HEK293T (cell line): ENCODE data around the gene PRPSAP1.

Source experiments
- CTCF ChIA-PET: fragments of 350-600 bp; formaldehyde crosslinking; extraction: SDS; loops from one replicate; lab custom pipeline; 2021; ENCODE audit warnings: antibody characterized with exemption, inconsistent platforms; lab: Yijun Ruan, JAX
- POLR2A ChIA-PET: fragments of 350-600 bp; formaldehyde crosslinking; extraction: SDS; loops from one replicate; lab custom pipeline; 2020; ENCODE audit warnings: antibody characterized with exemption, inconsistent platforms; lab: Yijun Ruan, JAX
- DNase-seq: peaks from one replicate; pipeline ENCODE4 v3.0.0; 2012; ENCODE audit warnings: mixed read lengths; ENCODE audit errors: extremely low spot score
- ARNT ChIP-seq: fragments of 450-650 bp; IDR thresholded peaks from 2 replicates; pipeline ENCODE4 v1.6.1; 2017; ENCODE audit warnings: mild to moderate bottlenecking
- BHLHE40 ChIP-seq: fragments of 450-650 bp; IDR thresholded peaks from 2 replicates; pipeline ENCODE4 v1.6.1; 2016; ENCODE audit warnings: mild to moderate bottlenecking, moderate library complexity, borderline replicate concordance
- CTBP1 ChIP-seq: fragments of 450-650 bp; IDR thresholded peaks from 2 replicates; pipeline ENCODE4 v1.6.1; 2016; ENCODE audit warnings: borderline replicate concordance
- ELF4 ChIP-seq: fragments of 450-650 bp; IDR thresholded peaks from 2 replicates; pipeline ENCODE4 v1.6.1; 2017; ENCODE audit warnings: antibody characterized with exemption
- FOXA1 ChIP-seq: fragments of 450-650 bp; IDR thresholded peaks from 2 replicates; pipeline ENCODE4 v1.6.1; 2016; ENCODE audit warnings: mild to moderate bottlenecking
- FOXK2 ChIP-seq: fragments of 450-650 bp; IDR thresholded peaks from 2 replicates; pipeline ENCODE4 v1.6.1; 2016; ENCODE audit warnings: mild to moderate bottlenecking
- FOXM1 ChIP-seq: fragments of 450-650 bp; IDR thresholded peaks from 2 replicates; pipeline ENCODE4 v1.6.1; 2017; ENCODE audit warnings: mild to moderate bottlenecking, borderline replicate concordance
- HDGF ChIP-seq: fragments of 450-650 bp; IDR thresholded peaks from 2 replicates; pipeline ENCODE4 v1.6.1; 2017; ENCODE audit warnings: antibody characterized with exemption, borderline replicate concordance
- L3MBTL2 ChIP-seq: fragments of 450-650 bp; conservative IDR thresholded peaks from 2 replicates; pipeline ENCODE4 v1.6.1; 2016; ENCODE audit warnings: mild to moderate bottlenecking
- LEF1 ChIP-seq: fragments of 450-650 bp; IDR thresholded peaks from 2 replicates; pipeline ENCODE4 v1.6.1; 2017; ENCODE audit warnings: mild to moderate bottlenecking, borderline replicate concordance
- NFRKB ChIP-seq: fragments of 450-650 bp; IDR thresholded peaks from 2 replicates; pipeline ENCODE4 v1.6.1; 2016; ENCODE audit warnings: mild to moderate bottlenecking, moderate library complexity
- PKNOX1 ChIP-seq: fragments of 450-650 bp; IDR thresholded peaks from 2 replicates; pipeline ENCODE4 v1.6.1; 2016
- SP1 ChIP-seq: fragments of 450-650 bp; IDR thresholded peaks from 2 replicates; pipeline ENCODE4 v1.6.1; 2017
- SUZ12 ChIP-seq: fragments of 450-650 bp; IDR thresholded peaks from 2 replicates; pipeline ENCODE4 v1.6.1; 2016; ENCODE audit warnings: mild to moderate bottlenecking
- TARDBP ChIP-seq: fragments of 450-650 bp; IDR thresholded peaks from 2 replicates; pipeline ENCODE4 v1.6.1; 2016
- ZNF384 ChIP-seq: fragments of 450-650 bp; IDR thresholded peaks from 2 replicates; pipeline ENCODE4 v1.6.1; 2016

PRPSAP1 gene

GRCh38 chr17:76267051-76267576, 86.6 kb downstream of the PRPSAP1 start:
- ChIA-PET CTCF (interaction anchor here (0.6 to 4.1 kb wide), 2 partner anchors 12 to 480 kb away, joined by 4 to 29 read pairs; no protein-coding TSS in a partner anchor), POLR2A (interaction anchor here (0.7 to 2.4 kb wide), 4 partner anchors 13 to 74 kb away, joined by 3 to 14 read pairs (median 6); no protein-coding TSS in a partner anchor)
- DNase-seq = no peak
- TF ChIP-seq HDGF = no peak
- no peak for TF ChIP-seq TARDBP
- TF ChIP-seq BHLHE40 = no peak
- no peak for TF ChIP-seq FOXM1
- no peak for TF ChIP-seq FOXK2
- TF ChIP-seq FOXA1 = no peak
- TF ChIP-seq PKNOX1 = no peak
- TF ChIP-seq CTBP1 = no peak
- no peak for TF ChIP-seq SP1
- TF ChIP-seq L3MBTL2 = no peak
- TF ChIP-seq SUZ12 = no peak
- no peak for TF ChIP-seq ARNT
- no peak for TF ChIP-seq ZNF384
- no peak for TF ChIP-seq LEF1
- TF ChIP-seq NFRKB = no peak
- TF ChIP-seq ELF4 = no peak

DNA sequence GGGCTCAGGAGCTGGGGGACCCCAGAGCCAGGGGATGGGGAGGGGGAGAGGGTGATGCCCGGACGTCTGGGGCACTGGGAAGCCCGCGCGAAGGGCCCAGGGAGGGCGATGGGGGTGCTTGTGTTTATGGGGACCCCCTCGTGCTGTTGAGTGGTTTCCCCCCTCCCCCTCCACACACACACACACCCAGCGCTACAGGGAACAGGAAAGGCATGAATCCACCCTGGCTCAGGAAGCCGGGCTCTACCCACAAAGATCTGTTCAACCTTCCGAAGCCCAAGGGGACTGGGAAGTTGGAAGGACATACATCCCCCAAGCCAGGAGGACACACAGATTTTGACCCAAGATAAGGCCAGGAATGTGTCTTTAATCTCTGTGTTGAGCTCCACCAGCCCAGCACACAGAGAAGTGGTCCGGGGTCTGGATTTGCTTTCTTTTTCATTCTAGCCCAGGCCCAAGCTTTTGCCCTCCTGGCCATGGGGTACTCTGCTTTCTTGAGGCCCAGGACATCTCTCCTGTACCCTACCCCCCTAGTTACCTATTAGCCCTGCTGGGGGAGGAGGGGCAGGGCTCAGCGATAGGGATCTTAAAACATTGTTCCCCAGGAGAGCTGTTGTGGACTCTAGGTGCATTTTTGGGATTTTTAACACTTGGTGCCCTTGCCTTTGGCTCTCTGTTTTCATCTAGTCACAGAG, 87.3 kb downstream of the PRPSAP1 start:
- DNase-seq = no peak
- TF ChIP-seq FOXM1 = no peak
- no peak for TF ChIP-seq CTBP1
- no peak for TF ChIP-seq LEF1
- no peak for TF ChIP-seq BHLHE40
- no peak for TF ChIP-seq ARNT
- TF ChIP-seq FOXK2 = no peak
- no peak for TF ChIP-seq SUZ12
- no peak for TF ChIP-seq SP1
- no peak for TF ChIP-seq NFRKB
- no peak for TF ChIP-seq HDGF
- no peak for TF ChIP-seq ZNF384
- TF ChIP-seq FOXA1 = no peak
- TF ChIP-seq PKNOX1 = no peak
- POLR2A ChIA-PET = interaction anchor here (0.7 to 2.4 kb wide), 4 partner anchors 13 to 73 kb away, joined by 3 to 14 read pairs (median 6); no protein-coding TSS in a partner anchor
- CTCF ChIA-PET = interaction anchor here (4.1 kb wide), 1 partner anchor 13 kb away, joined by 29 read pairs; no protein-coding TSS in a partner anchor

- no peak for TF ChIP-seq HDGF
- TF ChIP-seq FOXK2 = peak; percentile 94
- no peak for TF ChIP-seq ARNT
- no peak for TF ChIP-seq LEF1
- TF ChIP-seq PKNOX1 = no peak
- no peak for TF ChIP-seq TARDBP
- POLR2A ChIA-PET = interaction anchor here (0.9 to 3.0 kb wide), 6 partner anchors 9 to 23 kb away, joined by 3 to 24 read pairs (median 12); partner anchors contain the start of gene RNF157
- CTCF ChIA-PET = no interaction called here
- peak; percentile 63 for DNase-seq
Measured at GRCh38 chr17:76265624-76266243, 88.0 kb downstream of the PRPSAP1 start.

DNA sequence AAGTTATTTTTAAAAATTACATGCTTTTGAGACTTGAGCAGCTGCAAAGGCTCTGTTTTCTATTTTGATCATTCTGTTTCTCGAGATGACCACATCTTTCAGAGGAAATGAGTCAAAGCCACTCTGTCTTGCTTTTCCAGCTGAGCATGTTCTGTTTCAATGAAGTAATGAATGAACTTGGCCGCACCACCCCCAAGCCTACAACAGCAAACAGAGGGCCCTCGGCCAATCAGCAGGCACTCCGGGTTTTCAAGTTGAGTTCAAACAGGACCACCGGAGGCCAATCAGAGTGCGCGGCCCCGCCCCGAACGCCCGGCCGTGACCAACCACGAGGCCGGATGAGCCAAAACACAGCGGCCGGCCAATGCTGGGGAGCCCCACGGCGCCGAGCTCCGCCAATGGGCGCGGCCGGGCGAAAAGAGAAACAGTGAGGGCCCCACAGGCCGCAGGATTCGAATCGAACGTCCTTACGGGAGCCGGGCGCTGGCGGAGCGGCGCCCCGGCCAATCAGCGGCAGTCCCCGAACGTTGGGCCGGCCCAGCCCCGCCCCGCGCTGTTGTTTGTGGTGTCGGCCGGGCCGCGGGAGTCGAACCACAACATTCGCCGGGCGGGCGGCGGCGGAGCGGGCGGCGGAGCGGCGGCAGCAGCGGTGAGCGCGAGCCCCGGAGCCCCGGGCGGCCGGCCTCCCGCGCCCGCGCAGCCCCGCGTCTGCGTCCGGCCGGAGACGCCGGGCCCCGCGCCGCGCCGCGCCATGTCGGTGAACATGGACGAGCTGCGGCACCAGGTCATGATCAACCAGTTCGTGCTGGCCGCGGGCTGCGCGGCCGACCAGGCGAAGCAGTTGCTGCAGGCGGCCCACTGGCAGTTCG, 88.7 kb downstream of the PRPSAP1 start, which contains the start of gene UBALD2:
Gene UBALD2, plus strand, starts transcription at position 594 of the 869 bp plus-strand sequence. Its CDS starts 158 bp downstream, at position 752.
- TF ChIP-seq PKNOX1 = peak; percentile 34; the same call in 1 of the 2 replicates
- TF ChIP-seq HDGF = 0 out of 2 replicates have a peak, but pooled peaks have one; percentile 79
- no peak for TF ChIP-seq SUZ12
- peak; percentile 99 for TF ChIP-seq FOXM1
- TF ChIP-seq LEF1 = peak; percentile 90; the same call in 1 of the 2 replicates
- 0 out of 2 replicates have a peak, but pooled peaks have one; percentile 33 for TF ChIP-seq ARNT
- CTCF ChIA-PET = interaction anchor here (0.6 to 1.5 kb wide), 3 partner anchors 14 to 967 kb away, joined by 3 to 8 read pairs (median 3); no protein-coding TSS in a partner anchor
- DNase-seq = peak; percentile 95
- POLR2A ChIA-PET = interaction anchor here (0.6 to 3.0 kb wide), 13 partner anchors 8 to 319 kb away, joined by 3 to 24 read pairs (median 4); partner anchors contain the start of gene RNF157
